Smooth muscle cell (in vitro differentiated cells): ENCODE results near the gene UST. TPM values are rescaled to one million over a fixed set of nuclear protein-coding genes. Genes with fewer than 3 reads are reported as not detected.

Experiments
- DNase-seq: peaks from one replicate; lab custom pipeline; 2025; ENCODE audit not compliant: unreplicated experiment; lab: John Stamatoyannopoulos, UW
- H2AFZ ChIP-seq: fragments of 200-600 bp; sonication (generic); 2 replicates; pipeline ENCODE4 v1.6.0; 2016; ENCODE audit warnings: antibody characterized with exemption, low read depth, mild to moderate bottlenecking
- H3F3A ChIP-seq: fragments of 200-600 bp; sonication (generic); 2 replicates; pipeline ENCODE4 v1.6.0; 2017; ENCODE audit warnings: antibody characterized with exemption, low read depth
- H3K27ac ChIP-seq: fragments of 200-600 bp; sonication (generic); 2 replicates; pipeline ENCODE4 v1.5.1; 2016; ENCODE audit warnings: low read depth, mild to moderate bottlenecking
- H3K27me3 ChIP-seq: fragments of 200-600 bp; sonication (generic); 2 replicates; pipeline ENCODE4 v1.6.1; 2016; ENCODE audit warnings: low read depth, mild to moderate bottlenecking
- H3K36me3 ChIP-seq: fragments of 200-600 bp; sonication (generic); 2 replicates; pipeline ENCODE4 v1.5.1; 2016; ENCODE audit warnings: low read depth
- H3K4me1 ChIP-seq: fragments of 200-600 bp; sonication (generic); 2 replicates; pipeline ENCODE4 v1.5.1; 2016; ENCODE audit warnings: low read depth
- H3K4me2 ChIP-seq: fragments of 200-600 bp; sonication (generic); 2 replicates; pipeline ENCODE4 v1.6.0; 2016; ENCODE audit warnings: mild to moderate bottlenecking
- H3K4me3 ChIP-seq: fragments of 200-600 bp; sonication (generic); 2 replicates; pipeline ENCODE4 v1.5.1; 2016; ENCODE audit warnings: mild to moderate bottlenecking
- H3K79me2 ChIP-seq: fragments of 200-600 bp; sonication (generic); 2 replicates; pipeline ENCODE4 v1.6.0; 2016; ENCODE audit warnings: low read depth, mild to moderate bottlenecking
- H3K9ac ChIP-seq: fragments of 200-600 bp; sonication (generic); 2 replicates; pipeline ENCODE4 v1.6.0; 2016; ENCODE audit warnings: low read depth
- H3K9me3 ChIP-seq: fragments of 200-600 bp; sonication (generic); replicated peaks from 2 replicates; pipeline ENCODE4 v1.5.1; 2016; ENCODE audit warnings: low read depth
- H4K20me1 ChIP-seq: fragments of 200-600 bp; sonication (generic); 2 replicates; pipeline ENCODE4 v1.6.0; 2016; ENCODE audit warnings: low read depth
- WGBS: methylation state at CpG from one replicate; pipeline ENCODE4 v1.1.7; 2016; ENCODE audit warnings: low lambda C conversion rate; 5-methylcytosine and 5-hydroxymethylcytosine counted together
- polyA plus RNA-seq: library from polyadenylated mRNA; unstranded; fragments of >200 nt; fragmentation: Nextera tagmentation; extraction: Ambion mirVana; gene quantifications from 2 replicates; pipeline ENCODE4 v1.2.1, GENCODE V29; 2016
- total RNA-seq: library from RNA; depleted of rRNA; stranded (reverse); fragments of >200 nt; gene quantifications from 2 replicates; pipeline ENCODE4 v1.2.3, GENCODE V29; 2014
- TF ChIP-seq, protein P1 (sequence below): fragments of 200-600 bp; sonication (generic); IDR thresholded peaks from 2 replicates; pipeline ENCODE4 v1.5.1; 2017; ENCODE audit warnings: borderline replicate concordance, mild to moderate bottlenecking, antibody characterized with exemption; ENCODE audit not compliant: insufficient read depth, poor library complexity, severe bottlenecking

The UST gene
- total and polyA plus RNA-seq, 2 experiments from 2014 or later, result 16.1 to 19.5 TPM

- H3K4me1 ChIP-seq, result peaks cover 11% of the 10 kb centered on the region
- H3K4me3 ChIP-seq, result no peak overlapping the region
- H3K36me3 ChIP-seq, result no peaks in the 10 kb centered on the region
- H3K27ac ChIP-seq, result no peak overlapping the region
- H4K20me1 ChIP-seq, result no peaks in the 10 kb centered on the region
- no peaks in the 10 kb centered on the region for H3K9me3 ChIP-seq
- no peak overlapping the region for H3K4me2 ChIP-seq
- no peak for DNase-seq
- no peak overlapping the region for H2AFZ ChIP-seq
- H3K27me3 ChIP-seq, result no peaks in the 10 kb centered on the region
- no peaks in the 10 kb centered on the region for H3F3A ChIP-seq
- 44% methylated on average over 1 of the region's 1 CpG for WGBS
- TF ChIP-seq, protein P1, sequence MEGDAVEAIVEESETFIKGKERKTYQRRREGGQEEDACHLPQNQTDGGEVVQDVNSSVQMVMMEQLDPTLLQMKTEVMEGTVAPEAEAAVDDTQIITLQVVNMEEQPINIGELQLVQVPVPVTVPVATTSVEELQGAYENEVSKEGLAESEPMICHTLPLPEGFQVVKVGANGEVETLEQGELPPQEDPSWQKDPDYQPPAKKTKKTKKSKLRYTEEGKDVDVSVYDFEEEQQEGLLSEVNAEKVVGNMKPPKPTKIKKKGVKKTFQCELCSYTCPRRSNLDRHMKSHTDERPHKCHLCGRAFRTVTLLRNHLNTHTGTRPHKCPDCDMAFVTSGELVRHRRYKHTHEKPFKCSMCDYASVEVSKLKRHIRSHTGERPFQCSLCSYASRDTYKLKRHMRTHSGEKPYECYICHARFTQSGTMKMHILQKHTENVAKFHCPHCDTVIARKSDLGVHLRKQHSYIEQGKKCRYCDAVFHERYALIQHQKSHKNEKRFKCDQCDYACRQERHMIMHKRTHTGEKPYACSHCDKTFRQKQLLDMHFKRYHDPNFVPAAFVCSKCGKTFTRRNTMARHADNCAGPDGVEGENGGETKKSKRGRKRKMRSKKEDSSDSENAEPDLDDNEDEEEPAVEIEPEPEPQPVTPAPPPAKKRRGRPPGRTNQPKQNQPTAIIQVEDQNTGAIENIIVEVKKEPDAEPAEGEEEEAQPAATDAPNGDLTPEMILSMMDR, result no peak
- H3K79me2 ChIP-seq, result peaks cover 12% of the 10 kb centered on the region
- H3K9ac ChIP-seq, result no peak overlapping the region
Measured at GRCh38 chr6:148891405-148891783, 144.6 kb downstream of the UST start.

GRCh38 chr6:148892247-148892646 is 145.4 kb downstream of the UST start:
- H3F3A ChIP-seq, result no peaks in the 10 kb centered on the region
- no peaks in the 10 kb centered on the region for H4K20me1 ChIP-seq
- TF ChIP-seq, protein P1, result no peak
- H2AFZ ChIP-seq, result no peak overlapping the region
- H3K4me2 ChIP-seq, result no peak overlapping the region
- no peaks in the 10 kb centered on the region for H3K27me3 ChIP-seq
- no peak for DNase-seq
- H3K36me3 ChIP-seq, result no peaks in the 10 kb centered on the region
- H3K9ac ChIP-seq, result no peak overlapping the region
- H3K79me2 ChIP-seq, result peaks cover 12% of the 10 kb centered on the region
- H3K4me1 ChIP-seq, result peaks cover 2% of the 10 kb centered on the region
- no peak overlapping the region for H3K4me3 ChIP-seq
- H3K27ac ChIP-seq, result no peak overlapping the region
- no peaks in the 10 kb centered on the region for H3K9me3 ChIP-seq

DNA sequence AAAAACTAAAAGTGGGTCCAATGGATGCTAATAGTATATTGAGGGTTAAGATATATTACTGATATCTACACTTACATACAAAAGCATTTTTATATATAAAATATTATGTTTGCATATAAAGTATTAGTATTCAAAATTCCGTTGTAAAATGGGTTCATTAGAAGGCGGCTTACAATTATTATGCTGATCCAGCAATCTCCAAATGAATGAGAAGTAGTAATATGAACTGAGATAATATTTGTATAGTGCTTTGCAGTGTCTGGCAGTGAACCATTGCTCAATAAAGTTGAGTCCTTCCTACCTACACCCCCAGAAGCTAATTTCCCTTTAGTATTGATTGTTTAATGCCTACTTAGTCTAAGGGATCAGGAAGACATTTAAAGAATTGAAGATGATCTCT is 146.2 kb downstream of the UST start:
- Histone ChIP-seq H3K27me3 (no peaks in the 10 kb centered on the region), H3F3A (no peaks in the 10 kb centered on the region), H4K20me1 (no peaks in the 10 kb centered on the region), H3K36me3 (no peaks in the 10 kb centered on the region), H3K9me3 (no peaks in the 10 kb centered on the region), H3K4me3 (no peak overlapping the region), H3K4me1 (no peaks in the 10 kb centered on the region), H3K9ac (no peak overlapping the region), H3K79me2 (peaks cover 12% of the 10 kb centered on the region), H2AFZ (no peak overlapping the region), H3K27ac (no peak overlapping the region), H3K4me2 (no peak overlapping the region)
- TF ChIP-seq, protein P1, result no peak
- no peak for DNase-seq
- WGBS, result 98% methylated on average over 2 of the region's 2 CpGs

- Histone ChIP-seq H3K36me3 (no peaks in the 10 kb centered on the region), H3K27ac (no peak overlapping the region), H4K20me1 (no peaks in the 10 kb centered on the region), H3F3A (no peaks in the 10 kb centered on the region), H2AFZ (no peak overlapping the region), H3K4me1 (no peaks in the 10 kb centered on the region), H3K4me3 (no peak overlapping the region), H3K9ac (no peak overlapping the region), H3K9me3 (no peaks in the 10 kb centered on the region), H3K27me3 (no peaks in the 10 kb centered on the region), H3K4me2 (no peak overlapping the region), H3K79me2 (peaks cover 12% of the 10 kb centered on the region)
- no peak for DNase-seq
- TF ChIP-seq, protein P1, result no peak
- 81% methylated on average over 2 of the region's 2 CpGs for WGBS
Measured at GRCh38 chr6:148893481-148893880, 146.7 kb downstream of the UST start.
